SU-DHL-6 (cell line): ENCODE measurements around the gene SHKBP1.

Source experiments
- H2AFZ ChIP-seq: fragments of 200-600 bp; sonication (generic); 2 replicates; pipeline ENCODE4 v1.6.1; 2014; ENCODE audit warnings: low read depth, mild to moderate bottlenecking, moderate library complexity, mixed read lengths, antibody characterized with exemption, low read length; ENCODE audit not compliant: severe bottlenecking
- H3F3A ChIP-seq: fragments of 200-600 bp; shearing (Covaris generic); 2 replicates; pipeline ENCODE4 v1.6.0; 2016; ENCODE audit warnings: antibody characterized with exemption, mild to moderate bottlenecking; ENCODE audit not compliant: insufficient read depth
- H3K27ac ChIP-seq: fragments of 200-600 bp; sonication (generic); 2 replicates; pipeline ENCODE4 v1.5.1; 2016; ENCODE audit warnings: low read depth, mild to moderate bottlenecking, low read length, moderate library complexity, mixed read lengths
- H3K27me3 ChIP-seq: fragments of 200-600 bp; sonication (generic), shearing (Covaris generic); 2 replicates; pipeline ENCODE4 v1.6.0; 2014; ENCODE audit warnings: mild to moderate bottlenecking, low read length
- H3K36me3 ChIP-seq: fragments of 200-600 bp; sonication (generic); 2 replicates; pipeline ENCODE4 v1.6.1; 2014; ENCODE audit warnings: mild to moderate bottlenecking, low read length, mixed read lengths
- H3K4me2 ChIP-seq: fragments of 300-600, 200-600 bp; shearing (Covaris generic), sonication (generic); 2 replicates; pipeline ENCODE4 v1.6.0; 2014; ENCODE audit warnings: low read length, low read depth, mild to moderate bottlenecking; ENCODE audit not compliant: poor library complexity, severe bottlenecking
- H3K4me3 ChIP-seq: fragments of 200-600 bp; sonication (generic); 2 replicates; pipeline ENCODE4 v1.5.1; 2014; ENCODE audit warnings: antibody characterized with exemption, low read length, mild to moderate bottlenecking, mixed read lengths; ENCODE audit not compliant: insufficient read depth, poor library complexity, severe bottlenecking
- H3K79me2 ChIP-seq: fragments of 200-600 bp; sonication (generic); 2 replicates; pipeline ENCODE4 v1.6.1; 2014; ENCODE audit warnings: mild to moderate bottlenecking, low read length, moderate library complexity; ENCODE audit not compliant: insufficient read depth
- H3K9ac ChIP-seq: fragments of 200-600 bp; sonication (generic); 2 replicates; pipeline ENCODE4 v1.7.0; 2014; ENCODE audit warnings: mild to moderate bottlenecking, low read length
- H3K9me2 ChIP-seq: fragments of 200-600 bp; sonication (generic); replicated peaks from 2 replicates; pipeline ENCODE4 v1.6.1; 2014; ENCODE audit warnings: low read length; ENCODE audit not compliant: insufficient read depth
- H3K9me3 ChIP-seq: fragments of 200-600 bp; sonication (generic); 2 replicates; pipeline ENCODE4 v1.6.1; 2014; ENCODE audit warnings: low read length, mixed read lengths; ENCODE audit not compliant: insufficient read depth
- H4K20me1 ChIP-seq: fragments of 200-600 bp; sonication (generic); 2 replicates; pipeline ENCODE4 v1.6.1; 2014; ENCODE audit warnings: low read depth, mild to moderate bottlenecking, antibody characterized with exemption, low read length, moderate library complexity, mixed read lengths
- CTCF ChIP-seq: fragments of 200-600 bp; sonication (generic); IDR thresholded peaks from one replicate; pipeline ENCODE4 v1.5.1; 2017; ENCODE audit warnings: antibody characterized with exemption, mild to moderate bottlenecking, low read length, moderate library complexity; ENCODE audit not compliant: insufficient read depth, poor library complexity, severe bottlenecking
- EZH2phosphoT487 ChIP-seq: fragments of 200-600 bp; sonication (generic), shearing (Covaris generic); conservative IDR thresholded peaks from 2 replicates; pipeline ENCODE4 v1.6.1; 2018; ENCODE audit warnings: mild to moderate bottlenecking, antibody characterized with exemption, low read length, moderate library complexity, mixed read lengths

SHKBP1 gene

DNA sequence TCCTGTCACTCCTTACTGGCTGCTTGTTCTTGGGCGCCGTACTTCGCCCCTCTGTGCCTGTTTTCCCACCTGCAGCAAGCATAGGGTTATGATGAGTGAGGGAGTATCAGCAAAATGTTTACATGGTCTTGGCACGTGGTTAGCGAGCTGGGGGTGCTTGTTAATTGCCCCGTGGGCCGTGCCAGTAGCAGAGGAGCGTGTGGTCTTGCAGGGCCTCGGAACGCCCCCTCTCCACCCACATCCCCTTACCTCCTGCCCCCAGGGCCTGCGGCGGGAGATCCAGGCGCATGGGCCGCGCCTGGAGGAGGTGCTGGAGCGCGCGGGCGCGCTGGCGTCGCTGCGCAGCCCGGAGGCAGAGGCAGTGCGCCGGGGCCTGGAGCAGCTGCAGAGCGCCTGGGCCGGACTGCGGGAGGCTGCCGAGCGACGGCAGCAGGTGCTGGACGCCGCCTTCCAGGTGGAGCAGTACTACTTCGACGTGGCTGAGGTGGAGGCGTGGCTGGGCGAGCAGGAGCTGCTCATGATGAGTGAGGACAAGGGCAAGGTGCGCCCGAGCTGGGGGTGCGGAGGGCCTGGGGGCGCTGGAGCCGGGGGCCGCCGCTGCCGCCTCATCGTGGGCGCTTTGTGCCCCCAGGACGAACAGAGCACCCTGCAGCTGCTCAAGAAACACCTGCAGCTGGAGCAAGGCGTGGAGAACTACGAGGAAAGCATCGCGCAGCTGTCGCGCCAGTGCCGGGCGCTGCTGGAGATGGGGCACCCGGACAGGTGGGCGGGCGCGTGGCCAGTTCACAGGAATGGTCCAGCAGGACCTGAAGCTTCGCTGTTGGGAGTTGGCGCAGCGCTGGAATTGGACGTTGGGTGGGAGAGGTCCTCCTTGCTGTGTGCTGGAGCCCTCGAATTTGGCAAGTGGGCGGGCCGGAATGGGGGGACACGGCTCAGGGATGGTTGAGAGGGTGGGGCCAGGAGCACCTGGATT lies 22.5 kb upstream of the SHKBP1 start:
- Histone ChIP-seq H3K27me3 (no peaks in the 10 kb centered on the region), H3K27ac (no peak overlapping the region), H4K20me1 (no peaks in the 10 kb centered on the region), H3K4me2 (no peak overlapping the region), H3K9me3 (no peaks in the 10 kb centered on the region), H3K36me3 (no peaks in the 10 kb centered on the region), H3F3A (no peaks in the 10 kb centered on the region), H2AFZ (no peak overlapping the region), H3K79me2 (no peaks in the 10 kb centered on the region), H3K4me3 (no peak overlapping the region), H3K9me2 (no peaks in the 10 kb centered on the region), H3K9ac (no peak overlapping the region)
- TF ChIP-seq CTCF: no peak

- Histone ChIP-seq H3K9me3 (no peaks in the 10 kb centered on the region), H3K27ac (no peak overlapping the region), H4K20me1 (no peaks in the 10 kb centered on the region), H3K27me3 (no peaks in the 10 kb centered on the region), H2AFZ (no peak overlapping the region), H3K4me3 (no peak overlapping the region), H3K4me2 (no peak overlapping the region), H3K36me3 (no peaks in the 10 kb centered on the region), H3F3A (no peaks in the 10 kb centered on the region), H3K79me2 (no peaks in the 10 kb centered on the region), H3K9ac (no peak overlapping the region), H3K9me2 (no peaks in the 10 kb centered on the region)
- TF ChIP-seq CTCF: no peak
- TF ChIP-seq EZH2phosphoT487: no peak
Measured at GRCh38 chr19:40555978-40556689, 20.5 kb upstream of the SHKBP1 start.

DNA sequence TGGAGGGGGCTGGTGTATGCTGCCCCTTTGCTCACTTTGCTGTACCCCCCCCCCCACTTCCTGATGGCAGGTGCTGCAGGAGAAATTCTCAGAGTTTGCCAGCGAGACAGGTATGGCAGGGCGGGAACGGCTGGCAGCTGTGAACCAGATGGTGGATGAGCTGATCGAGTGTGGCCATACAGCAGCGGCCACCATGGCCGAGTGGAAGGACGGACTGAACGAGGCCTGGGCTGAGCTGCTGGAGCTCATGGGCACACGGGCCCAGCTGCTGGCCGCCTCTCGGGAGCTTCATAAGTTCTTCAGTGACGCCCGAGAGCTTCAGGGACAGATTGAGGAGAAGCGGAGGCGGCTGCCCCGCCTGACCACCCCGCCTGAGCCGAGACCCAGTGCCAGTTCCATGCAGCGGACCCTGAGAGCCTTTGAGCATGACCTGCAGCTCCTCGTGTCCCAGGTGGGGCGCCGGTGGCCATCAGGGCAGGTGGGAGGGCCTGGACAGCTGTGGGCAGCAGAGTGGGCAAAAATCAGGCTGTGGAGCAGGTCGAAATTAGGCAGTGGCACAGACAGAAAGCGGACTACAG lies 19.6 kb upstream of the SHKBP1 start:
- Histone ChIP-seq H3K36me3 (no peaks in the 10 kb centered on the region), H3K27ac (no peak overlapping the region), H3K4me2 (no peak overlapping the region), H3K4me3 (no peak overlapping the region), H3K27me3 (no peaks in the 10 kb centered on the region), H3K9ac (no peak overlapping the region), H3F3A (no peaks in the 10 kb centered on the region), H3K79me2 (no peaks in the 10 kb centered on the region), H2AFZ (no peak overlapping the region), H3K9me3 (no peaks in the 10 kb centered on the region), H3K9me2 (no peaks in the 10 kb centered on the region), H4K20me1 (no peaks in the 10 kb centered on the region)
- TF ChIP-seq CTCF (no peak), EZH2phosphoT487 (no peak)
